ENCODE measurements around the gene FGFR2. TPM values are rescaled to one million over a fixed set of nuclear protein-coding genes. Genes with fewer than 3 reads are reported as not detected.

The FGFR2 gene
- polyA plus RNA-seq, 4 donors: 1.1 to 31.2 (median 2.6) TPM

DNA sequence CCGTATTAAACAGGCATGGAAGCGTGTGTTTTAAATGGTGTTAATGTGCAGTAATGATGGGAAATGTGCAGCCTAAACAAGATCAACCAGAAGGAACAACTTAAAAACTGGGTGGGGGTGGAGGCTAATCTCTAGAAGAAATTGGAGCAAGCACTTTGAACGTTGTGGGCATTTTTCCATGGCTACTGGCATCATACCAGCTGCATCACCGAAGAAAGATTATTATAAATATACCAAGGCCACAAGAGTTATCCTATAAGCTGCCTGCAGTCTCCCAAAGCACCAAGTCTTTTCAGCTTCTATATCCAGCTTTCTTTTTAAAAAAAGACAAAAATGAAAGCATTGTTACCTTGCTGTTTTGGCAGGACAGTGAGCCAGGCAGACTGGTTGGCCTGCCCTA lies 79.9 kb downstream of the FGFR2 start:
- Histone ChIP-seq H3K9me3 (ENCODE audit: control insufficient read depth in 2 of 2, insufficient read depth in 1 of 2, low read depth in 1 of 2, low read length in 1 of 2) (no peaks in the 10 kb centered on the region), H3K27ac (ENCODE audit: low read depth in 1 of 3, low read length in 2 of 3) (no peak overlapping the region), H3K27me3 (ENCODE audit: control insufficient read depth in 3 of 3, insufficient read depth in 3 of 3, low read length in 3 of 3) (no peaks in the 10 kb centered on the region), H3K36me3 (ENCODE audit: control insufficient read depth in 3 of 3, insufficient read depth in 2 of 3, low read depth in 1 of 3, low read length in 3 of 3) (peaks cover 0 to 27% (median 0%) of the 10 kb centered on the region in 3 donors), H3K4me3 (ENCODE audit: low read depth in 1 of 3, low read length in 3 of 3) (no peak overlapping the region), H3K4me1 (ENCODE audit: control insufficient read depth in 3 of 3, insufficient read depth in 2 of 3, low read depth in 1 of 3, low read length in 2 of 3) (peaks cover 0 to 6% (median 0%) of the 10 kb centered on the region in 3 donors)
- WGBS, 3 donors: 54 to 66% (median 62%) methylated on average over 4 of the region's 4 CpGs
- DNase-seq (no peak), FAIRE-seq (no peak)

DNA sequence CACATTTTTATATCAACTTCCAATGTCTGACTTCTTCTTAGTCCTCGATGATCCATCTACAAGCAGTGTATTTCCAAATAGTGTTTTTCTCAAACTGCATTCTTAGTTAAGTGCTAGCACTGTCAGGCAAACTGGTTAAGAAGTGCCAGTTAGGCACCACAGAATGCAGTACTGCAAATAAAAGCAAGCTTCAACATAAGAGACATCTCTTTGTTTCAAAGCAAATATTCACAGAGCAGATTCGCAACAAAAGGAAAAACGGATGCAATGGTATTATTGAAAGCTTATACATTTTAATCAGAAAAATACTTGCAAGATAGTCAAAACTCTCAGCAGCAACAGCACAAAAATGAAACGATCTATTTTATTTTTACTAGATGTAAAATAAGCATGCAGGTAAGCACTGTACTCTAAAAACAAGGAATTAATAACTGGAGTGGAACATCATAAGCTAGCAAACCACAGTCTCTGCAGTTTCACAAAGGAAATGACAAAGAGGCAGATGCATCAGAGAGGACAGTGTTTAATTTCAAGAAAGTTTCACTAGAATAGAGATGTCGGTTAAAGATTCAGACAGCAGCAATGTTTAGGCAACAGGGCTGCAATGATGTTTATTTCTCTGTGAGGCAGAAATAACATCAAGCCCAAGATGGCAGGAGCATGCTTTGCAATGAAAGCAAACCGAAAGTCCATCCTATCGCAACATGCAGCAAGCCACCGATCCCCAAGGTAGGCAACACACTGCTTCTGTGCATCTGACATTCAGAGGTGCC lies 82.0 kb downstream of the FGFR2 start:
- no peak for DNase-seq
- Histone ChIP-seq H3K36me3 (ENCODE audit: control insufficient read depth in 3 of 3, insufficient read depth in 2 of 3, low read depth in 1 of 3, low read length in 3 of 3) (peaks cover 0 to 32% (median 0%) of the 10 kb centered on the region in 3 donors), H3K27ac (ENCODE audit: low read depth in 1 of 3, low read length in 2 of 3) (no peak overlapping the region), H3K4me1 (ENCODE audit: control insufficient read depth in 3 of 3, insufficient read depth in 2 of 3, low read depth in 1 of 3, low read length in 2 of 3) (no peaks in the 10 kb centered on the region), H3K27me3 (ENCODE audit: control insufficient read depth in 3 of 3, insufficient read depth in 3 of 3, low read length in 3 of 3) (no peaks in the 10 kb centered on the region), H3K9me3 (ENCODE audit: control insufficient read depth in 2 of 2, insufficient read depth in 1 of 2, low read depth in 1 of 2, low read length in 1 of 2) (no peaks in the 10 kb centered on the region), H3K4me3 (ENCODE audit: low read depth in 1 of 3, low read length in 3 of 3) (no peak overlapping the region)
- 68 to 89% (median 82%) methylated on average over 8 of the region's 8 CpGs for WGBS, 3 donors
- no peak for FAIRE-seq

DNA sequence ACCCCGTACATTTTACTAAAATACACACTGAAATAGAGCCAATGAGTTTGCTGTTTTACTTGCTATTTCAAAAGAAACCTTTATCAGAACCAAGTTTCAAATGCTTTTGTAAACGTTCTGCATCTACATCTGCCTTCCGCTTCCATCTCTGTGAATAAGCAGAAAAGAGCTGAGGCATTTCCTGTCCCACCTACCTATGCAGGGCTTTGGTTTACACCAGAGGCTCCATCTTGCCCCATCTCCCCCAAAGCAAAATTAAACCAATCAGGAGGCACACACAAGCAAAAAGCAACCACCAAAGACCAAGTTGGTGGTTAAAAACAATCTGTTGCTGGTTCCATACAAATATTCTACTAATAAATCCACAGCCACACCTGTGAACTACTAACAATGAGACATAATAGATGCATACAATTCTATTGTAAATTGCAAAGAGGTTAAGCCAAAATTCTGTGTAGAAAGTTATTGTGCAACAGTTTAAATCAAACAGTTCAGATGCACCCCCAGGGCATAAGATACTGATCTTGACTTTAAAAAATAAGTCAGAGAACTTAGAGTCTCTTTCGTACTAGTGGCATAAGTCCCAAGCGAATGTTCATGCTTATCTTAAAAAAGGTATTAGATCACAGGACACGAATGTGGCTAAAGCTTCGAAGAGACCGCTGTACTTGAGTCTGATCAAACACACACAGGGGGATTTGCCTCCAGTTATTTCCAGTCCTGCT lies 83.9 kb downstream of the FGFR2 start:
- DNase-seq (no peak), FAIRE-seq (no peak)
- H3K4me1 ChIP-seq (ENCODE audit: control insufficient read depth in 3 of 3, insufficient read depth in 2 of 3, low read depth in 1 of 3, low read length in 2 of 3): no peaks in the 10 kb centered on the region
- H3K27ac ChIP-seq (ENCODE audit: low read depth in 1 of 3, low read length in 2 of 3): no peak overlapping the region
- no peak overlapping the region for H3K4me3 ChIP-seq (ENCODE audit: low read depth in 1 of 3, low read length in 3 of 3)
- 86 to 93% (median 87%) methylated on average over 8 of the region's 8 CpGs for WGBS, 3 donors
- H3K36me3 ChIP-seq (ENCODE audit: control insufficient read depth in 3 of 3, insufficient read depth in 2 of 3, low read depth in 1 of 3, low read length in 3 of 3): peaks cover 0 to 36% (median 0%) of the 10 kb centered on the region in 3 donors
- no peaks in the 10 kb centered on the region for H3K27me3 ChIP-seq (ENCODE audit: control insufficient read depth in 3 of 3, insufficient read depth in 3 of 3, low read length in 3 of 3)
- no peaks in the 10 kb centered on the region for H3K9me3 ChIP-seq (ENCODE audit: control insufficient read depth in 2 of 2, insufficient read depth in 1 of 2, low read depth in 1 of 2, low read length in 1 of 2)

DNA sequence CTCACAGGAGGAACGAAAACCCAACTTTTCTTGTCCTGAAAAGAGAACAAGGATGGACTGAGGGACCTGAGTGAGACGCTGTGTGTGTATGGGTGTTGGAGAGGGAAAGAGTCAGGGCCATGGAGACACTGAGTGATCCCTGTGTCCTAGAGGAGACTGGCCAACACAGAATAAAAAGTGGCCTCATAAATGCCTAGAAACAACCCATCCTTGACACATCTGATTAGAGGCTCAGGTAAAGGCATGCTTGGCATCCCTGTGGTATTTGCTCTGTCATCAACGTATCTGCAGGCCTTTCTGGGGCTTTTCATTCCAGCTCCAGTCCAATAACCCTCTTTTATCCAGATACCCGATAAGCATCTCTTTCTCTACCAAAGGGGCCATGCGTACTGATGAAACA lies 86.3 kb downstream of the FGFR2 start:
- H3K36me3 ChIP-seq (ENCODE audit: control insufficient read depth in 3 of 3, insufficient read depth in 2 of 3, low read depth in 1 of 3, low read length in 3 of 3): peaks cover 0 to 26% (median 0%) of the 10 kb centered on the region in 3 donors
- H3K4me3 ChIP-seq (ENCODE audit: low read depth in 1 of 3, low read length in 3 of 3): no peak overlapping the region
- WGBS, 3 donors: 84 to 90% (median 90%) methylated on average over 5 of the region's 5 CpGs
- FAIRE-seq (no peak), DNase-seq (no peak)
- no peaks in the 10 kb centered on the region for H3K4me1 ChIP-seq (ENCODE audit: control insufficient read depth in 3 of 3, insufficient read depth in 2 of 3, low read depth in 1 of 3, low read length in 2 of 3)
- H3K27me3 ChIP-seq (ENCODE audit: control insufficient read depth in 3 of 3, insufficient read depth in 3 of 3, low read length in 3 of 3): no peaks in the 10 kb centered on the region
- no peak overlapping the region for H3K27ac ChIP-seq (ENCODE audit: low read depth in 1 of 3, low read length in 2 of 3)
- H3K9me3 ChIP-seq (ENCODE audit: control insufficient read depth in 2 of 2, insufficient read depth in 1 of 2, low read depth in 1 of 2, low read length in 1 of 2): no peaks in the 10 kb centered on the region

DNA sequence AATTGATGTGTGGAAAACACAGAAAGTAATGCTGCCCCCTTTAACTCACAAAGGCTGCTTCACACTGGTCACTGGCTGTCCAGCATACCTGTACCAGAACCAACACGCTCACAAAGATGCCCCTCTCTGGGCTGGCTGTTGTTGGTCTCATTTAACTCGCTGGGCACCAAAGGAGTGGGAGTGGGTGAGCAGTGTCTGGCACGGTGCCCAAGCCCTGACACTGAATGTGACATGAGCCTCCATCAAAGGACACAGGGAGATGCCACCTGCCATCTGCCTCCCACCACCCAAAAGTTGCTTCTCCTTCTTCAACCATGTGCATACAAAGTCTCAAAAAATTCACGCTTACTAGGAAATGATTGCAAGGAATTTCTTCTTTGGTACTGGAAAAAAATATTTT lies 86.8 kb downstream of the FGFR2 start:
- H3K9me3 ChIP-seq (ENCODE audit: control insufficient read depth in 2 of 2, insufficient read depth in 1 of 2, low read depth in 1 of 2, low read length in 1 of 2): no peaks in the 10 kb centered on the region
- H3K27ac ChIP-seq (ENCODE audit: low read depth in 1 of 3, low read length in 2 of 3): no peak overlapping the region
- H3K4me1 ChIP-seq (ENCODE audit: control insufficient read depth in 3 of 3, insufficient read depth in 2 of 3, low read depth in 1 of 3, low read length in 2 of 3): no peaks in the 10 kb centered on the region
- no peak overlapping the region for H3K4me3 ChIP-seq (ENCODE audit: low read depth in 1 of 3, low read length in 3 of 3)
- FAIRE-seq (no peak), DNase-seq (no peak)
- WGBS, 3 donors: 82 to 93% (median 87%) methylated on average over 4 of the region's 4 CpGs
- H3K36me3 ChIP-seq (ENCODE audit: control insufficient read depth in 3 of 3, insufficient read depth in 2 of 3, low read depth in 1 of 3, low read length in 3 of 3): peaks cover 0 to 29% (median 0%) of the 10 kb centered on the region in 3 donors
- H3K27me3 ChIP-seq (ENCODE audit: control insufficient read depth in 3 of 3, insufficient read depth in 3 of 3, low read length in 3 of 3): no peaks in the 10 kb centered on the region

DNA sequence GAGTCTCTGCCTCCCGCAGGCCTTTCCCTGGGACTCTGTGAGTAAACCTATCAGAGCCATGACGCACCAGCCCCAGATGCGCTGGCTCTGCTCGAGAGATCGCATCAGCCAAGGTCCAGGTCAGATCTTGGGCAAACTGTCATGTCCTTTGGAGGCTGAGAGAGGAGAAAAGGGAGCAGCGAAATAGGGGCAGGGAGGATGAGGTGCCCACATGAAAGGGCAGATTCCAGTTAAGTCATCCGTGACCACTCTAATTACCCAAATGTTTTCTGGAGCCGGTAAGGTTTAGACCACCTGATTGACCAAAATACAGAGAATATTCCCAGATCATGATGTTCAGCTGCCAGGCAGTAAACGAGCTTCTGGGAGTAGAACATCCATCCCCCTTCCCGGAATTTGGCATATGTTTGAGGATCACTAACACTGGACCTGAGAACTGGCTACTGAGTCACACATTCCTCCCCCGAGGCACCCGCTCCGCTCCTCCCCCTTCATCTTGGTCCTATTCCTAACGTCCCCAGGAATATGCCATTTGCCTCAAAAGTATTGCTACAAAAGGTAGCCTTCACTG lies 88.0 kb downstream of the FGFR2 start:
- 85 to 93% (median 89%) methylated on average over 14 of the region's 14 CpGs for WGBS, 3 donors
- no peaks in the 10 kb centered on the region for H3K9me3 ChIP-seq (ENCODE audit: control insufficient read depth in 2 of 2, insufficient read depth in 1 of 2, low read depth in 1 of 2, low read length in 1 of 2)
- peaks cover 0 to 36% (median 0%) of the 10 kb centered on the region in 3 donors for H3K36me3 ChIP-seq (ENCODE audit: control insufficient read depth in 3 of 3, insufficient read depth in 2 of 3, low read depth in 1 of 3, low read length in 3 of 3)
- DNase-seq (no peak), FAIRE-seq (no peak)
- no peak overlapping the region for H3K27ac ChIP-seq (ENCODE audit: low read depth in 1 of 3, low read length in 2 of 3)
- no peak overlapping the region for H3K4me3 ChIP-seq (ENCODE audit: low read depth in 1 of 3, low read length in 3 of 3)
- no peaks in the 10 kb centered on the region for H3K4me1 ChIP-seq (ENCODE audit: control insufficient read depth in 3 of 3, insufficient read depth in 2 of 3, low read depth in 1 of 3, low read length in 2 of 3)
- no peaks in the 10 kb centered on the region for H3K27me3 ChIP-seq (ENCODE audit: control insufficient read depth in 3 of 3, insufficient read depth in 3 of 3, low read length in 3 of 3)

DNA sequence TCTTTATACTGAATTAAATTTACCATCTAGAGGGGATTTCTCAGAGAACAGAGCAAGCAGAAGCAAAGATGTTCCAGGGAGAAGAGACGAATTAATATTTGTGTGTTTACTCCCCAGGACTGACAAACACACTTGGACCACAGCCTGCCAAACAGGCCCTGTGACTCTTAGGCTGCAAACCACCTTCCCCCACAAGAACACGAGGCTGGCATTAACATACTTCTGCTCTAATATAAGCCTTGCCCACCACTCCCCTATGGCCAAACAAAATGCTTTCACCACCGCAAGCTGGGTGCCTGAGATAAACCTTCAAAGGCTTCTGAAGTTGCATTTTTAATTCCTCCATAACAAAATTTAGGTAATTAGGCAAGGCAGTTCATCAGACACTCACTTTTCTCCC lies 88.4 kb downstream of the FGFR2 start:
- Histone ChIP-seq H3K27me3 (ENCODE audit: control insufficient read depth in 3 of 3, insufficient read depth in 3 of 3, low read length in 3 of 3) (no peaks in the 10 kb centered on the region), H3K9me3 (ENCODE audit: control insufficient read depth in 2 of 2, insufficient read depth in 1 of 2, low read depth in 1 of 2, low read length in 1 of 2) (no peaks in the 10 kb centered on the region), H3K4me3 (ENCODE audit: low read depth in 1 of 3, low read length in 3 of 3) (no peak overlapping the region), H3K27ac (ENCODE audit: low read depth in 1 of 3, low read length in 2 of 3) (no peak overlapping the region), H3K4me1 (ENCODE audit: control insufficient read depth in 3 of 3, insufficient read depth in 2 of 3, low read depth in 1 of 3, low read length in 2 of 3) (no peaks in the 10 kb centered on the region), H3K36me3 (ENCODE audit: control insufficient read depth in 3 of 3, insufficient read depth in 2 of 3, low read depth in 1 of 3, low read length in 3 of 3) (peaks cover 0 to 32% (median 0%) of the 10 kb centered on the region in 3 donors)
- 81 to 84% (median 83%) methylated on average over 3 of the region's 3 CpGs for WGBS, 3 donors
- no peak for DNase-seq
- no peak for FAIRE-seq

DNA sequence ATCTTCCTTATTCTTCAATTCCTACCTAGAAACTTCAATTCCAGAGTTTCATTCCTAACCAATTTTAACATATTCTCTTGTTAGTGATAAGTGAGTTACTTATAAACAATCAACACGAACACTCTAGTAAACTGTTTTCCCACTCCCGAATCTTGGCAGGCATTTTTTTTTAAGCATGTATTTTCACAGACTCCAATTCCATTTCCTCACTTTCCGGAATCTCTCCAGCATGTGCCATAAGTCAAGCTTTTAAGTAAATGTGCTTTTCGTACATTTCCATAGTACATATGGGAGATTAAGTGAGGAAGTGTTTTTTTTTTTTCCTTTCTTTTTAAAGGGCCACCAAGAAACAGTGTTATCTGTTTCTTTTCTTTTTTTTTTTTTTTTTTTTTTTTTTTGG lies 89.1 kb downstream of the FGFR2 start:
- Histone ChIP-seq H3K27ac (ENCODE audit: low read depth in 1 of 3, low read length in 2 of 3) (no peak overlapping the region), H3K27me3 (ENCODE audit: control insufficient read depth in 3 of 3, insufficient read depth in 3 of 3, low read length in 3 of 3) (no peaks in the 10 kb centered on the region), H3K4me1 (ENCODE audit: control insufficient read depth in 3 of 3, insufficient read depth in 2 of 3, low read depth in 1 of 3, low read length in 2 of 3) (no peaks in the 10 kb centered on the region), H3K9me3 (ENCODE audit: control insufficient read depth in 2 of 2, insufficient read depth in 1 of 2, low read depth in 1 of 2, low read length in 1 of 2) (no peaks in the 10 kb centered on the region), H3K36me3 (ENCODE audit: control insufficient read depth in 3 of 3, insufficient read depth in 2 of 3, low read depth in 1 of 3, low read length in 3 of 3) (peaks cover 0 to 31% (median 0%) of the 10 kb centered on the region in 3 donors), H3K4me3 (ENCODE audit: low read depth in 1 of 3, low read length in 3 of 3) (no peak overlapping the region)
- FAIRE-seq (no peak), DNase-seq (no peak)
- 54 to 86% (median 77%) methylated on average over 4 of the region's 4 CpGs for WGBS, 3 donors

Data from small intestine (tissue), 7 donors.